Testis (tissue), 2 donors: ENCODE measurements around the gene EPO.

Experiments used
- POLR2A ChIP-seq: fragments of 450-650 bp; IDR thresholded peaks from one replicate; pipeline ENCODE4 v1.6.1; 2017; ENCODE audit warnings: antibody characterized with exemption, mild to moderate bottlenecking, moderate library complexity
- TF ChIP-seq, protein P1 (sequence below), 3 experiments: fragments of 450-650 bp in 2 of 3; fragments of 200-600 bp in 1 of 3; sonication (generic) in 1 of 3; IDR thresholded peaks; one replicate each; pipeline ENCODE4 v1.5.1; 2016 to 2019; ENCODE audit warnings: antibody characterized with exemption in 3 of 3, mild to moderate bottlenecking in 2 of 3, moderate library complexity in 1 of 3

DNA sequence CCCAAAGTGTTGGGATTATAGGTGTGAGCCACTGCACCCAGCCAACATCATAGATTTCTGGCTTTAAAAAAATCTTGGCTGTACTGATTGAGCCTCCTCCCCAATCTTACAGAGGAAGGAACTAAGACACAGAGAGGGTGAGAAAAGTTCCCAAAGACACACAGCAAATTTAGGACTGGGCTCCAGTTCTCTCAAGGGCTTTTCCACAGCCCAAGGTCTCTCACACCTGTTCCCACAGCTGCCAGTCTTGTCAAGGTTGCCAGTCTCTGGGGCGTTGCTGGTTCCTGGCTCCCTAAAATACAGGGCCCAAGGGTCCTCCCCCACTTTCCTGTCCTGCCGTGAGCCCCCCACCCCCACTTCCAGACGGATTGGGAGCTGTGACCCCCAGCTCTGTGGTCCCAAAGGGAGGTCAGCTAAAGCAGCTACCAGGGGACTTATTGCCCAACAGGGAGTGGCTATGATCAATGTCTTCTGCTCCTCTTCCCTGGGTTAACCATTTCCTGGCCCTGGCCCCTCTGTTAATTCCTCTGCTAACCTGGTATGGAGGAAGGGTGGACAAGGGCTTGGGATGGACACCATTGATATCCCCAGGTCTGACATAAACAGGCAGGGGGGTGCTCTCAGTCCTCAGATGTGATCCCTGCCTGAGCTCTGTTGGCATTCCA lies 10.0 kb downstream of the EPO start:
- TF ChIP-seq, protein P1, sequence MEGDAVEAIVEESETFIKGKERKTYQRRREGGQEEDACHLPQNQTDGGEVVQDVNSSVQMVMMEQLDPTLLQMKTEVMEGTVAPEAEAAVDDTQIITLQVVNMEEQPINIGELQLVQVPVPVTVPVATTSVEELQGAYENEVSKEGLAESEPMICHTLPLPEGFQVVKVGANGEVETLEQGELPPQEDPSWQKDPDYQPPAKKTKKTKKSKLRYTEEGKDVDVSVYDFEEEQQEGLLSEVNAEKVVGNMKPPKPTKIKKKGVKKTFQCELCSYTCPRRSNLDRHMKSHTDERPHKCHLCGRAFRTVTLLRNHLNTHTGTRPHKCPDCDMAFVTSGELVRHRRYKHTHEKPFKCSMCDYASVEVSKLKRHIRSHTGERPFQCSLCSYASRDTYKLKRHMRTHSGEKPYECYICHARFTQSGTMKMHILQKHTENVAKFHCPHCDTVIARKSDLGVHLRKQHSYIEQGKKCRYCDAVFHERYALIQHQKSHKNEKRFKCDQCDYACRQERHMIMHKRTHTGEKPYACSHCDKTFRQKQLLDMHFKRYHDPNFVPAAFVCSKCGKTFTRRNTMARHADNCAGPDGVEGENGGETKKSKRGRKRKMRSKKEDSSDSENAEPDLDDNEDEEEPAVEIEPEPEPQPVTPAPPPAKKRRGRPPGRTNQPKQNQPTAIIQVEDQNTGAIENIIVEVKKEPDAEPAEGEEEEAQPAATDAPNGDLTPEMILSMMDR (IDR thresholded peaks at IDR 0.05), result no peak
- TF ChIP-seq POLR2A, result no peak
